SK-N-SH (cell line): ENCODE measurements around the gene DLG4. TPM values are rescaled to one million over a fixed set of nuclear protein-coding genes. Genes with fewer than 3 reads are reported as not detected.
A peak's percentile ranks its signal among the peaks of the same experiment; 100 is the strongest.

Source experiments
- CTCF ChIA-PET: fragments of 300-600, 350-600 bp; formaldehyde crosslinking; extraction: SDS; loops from one replicate; lab custom pipeline; 2021; lab: Yijun Ruan, JAX
- POLR2A ChIA-PET: fragments of 350-600 bp; sonication (Branson Sonifier 250); formaldehyde crosslinking; extraction: SDS; loops from one replicate; lab custom pipeline; 2020; ENCODE audit warnings: antibody characterized with exemption, inconsistent platforms; lab: Yijun Ruan, JAX
- DNase-seq: peaks from one replicate; pipeline ENCODE4 v3.0.0; 2012
- H2AFZ ChIP-seq: fragments of 200-600 bp; sonication (generic); 2 replicates; pipeline ENCODE4 v1.8.1; 2016; ENCODE audit warnings: antibody characterized with exemption, mild to moderate bottlenecking, low read depth
- H3F3A ChIP-seq: fragments of 200-600 bp; sonication (generic); replicated peaks from 2 replicates; pipeline ENCODE3; 2016; ENCODE audit warnings: antibody characterized with exemption, mild to moderate bottlenecking; ENCODE audit not compliant: insufficient read depth
- H3K27ac ChIP-seq, 2 experiments: fragments of 200-500 bp in 1 of 2; fragments of 200-600 bp in 1 of 2; sonication (Bioruptor generic) in 1 of 2; sonication (generic), shearing (Covaris generic) in 1 of 2; 2 replicates each; pipeline versions ENCODE4 v1.5.1 to v1.6.1; 2014 to 2016; ENCODE audit warnings: low read depth in 2 of 2, inconsistent platforms in 1 of 2, low read length in 1 of 2, mild to moderate bottlenecking in 1 of 2, mixed read lengths in 1 of 2
- H3K27me3 ChIP-seq: fragments of 200-600 bp; sonication (generic), shearing (Covaris generic); 2 replicates; pipeline ENCODE4 v1.6.1; 2016; ENCODE audit warnings: mixed run types; ENCODE audit not compliant: insufficient read depth
- H3K36me3 ChIP-seq, 2 experiments: fragments of 200-500 bp in 1 of 2; fragments of 200-600 bp in 1 of 2; sonication (Bioruptor generic) in 1 of 2; sonication (generic) in 1 of 2; replicated peaks in 1 of 2; 2 replicates each; pipeline versions ENCODE3 to v1.5.1; 2014 to 2016; ENCODE audit warnings: low read length in 1 of 2, mild to moderate bottlenecking in 1 of 2; ENCODE audit not compliant: insufficient read depth in 2 of 2, control insufficient read depth in 1 of 2
- H3K4me1 ChIP-seq, 2 experiments: fragments of 200-500 bp in 1 of 2; fragments of 200-600 bp in 1 of 2; sonication (Bioruptor generic) in 1 of 2; sonication (generic), shearing (Covaris generic) in 1 of 2; 2 replicates each; pipeline versions ENCODE4 v1.5.1 to v1.6.1; 2014 to 2016; ENCODE audit warnings: low read depth in 1 of 2, low read length in 1 of 2, mixed run types in 1 of 2; ENCODE audit not compliant: insufficient read depth in 2 of 2, control insufficient read depth in 1 of 2
- H3K4me2 ChIP-seq: fragments of 200-600 bp; sonication (generic), shearing (Covaris generic); 2 replicates; pipeline ENCODE4 v1.6.1; 2017; ENCODE audit warnings: mixed run types
- H3K4me3 ChIP-seq, 2 experiments: fragments of 200-500 bp in 1 of 2; fragments of 200-600 bp in 1 of 2; sonication (Bioruptor generic) in 1 of 2; sonication (generic), shearing (Covaris generic) in 1 of 2; 2 replicates each; pipeline versions ENCODE4 v1.5.1 to v1.8.1; 2014 to 2016; ENCODE audit warnings: low read depth in 2 of 2, inconsistent platforms in 1 of 2, low read length in 1 of 2, mild to moderate bottlenecking in 1 of 2, mixed read lengths in 1 of 2, moderate library complexity in 1 of 2
- H3K79me2 ChIP-seq: fragments of 200-600 bp; sonication (generic); 2 replicates; pipeline ENCODE4 v1.8.1; 2017; ENCODE audit warnings: mild to moderate bottlenecking; ENCODE audit not compliant: insufficient read depth
- H3K9ac ChIP-seq: fragments of 200-600 bp; sonication (generic); 2 replicates; pipeline ENCODE4 v1.6.1; 2017; ENCODE audit warnings: mixed run types
- H3K9me2 ChIP-seq: fragments of 200-600 bp; sonication (generic); 2 replicates; pipeline ENCODE4 v1.6.1; 2017; ENCODE audit warnings: mixed run types
- H3K9me3 ChIP-seq: fragments of 200-600 bp; sonication (generic); 2 replicates; pipeline ENCODE4 v1.6.1; 2017; ENCODE audit warnings: mixed run types, mild to moderate bottlenecking, moderate library complexity
- H4K20me1 ChIP-seq: fragments of 200-600 bp; sonication (generic); 2 replicates; pipeline ENCODE4 v1.6.1; 2017; ENCODE audit warnings: mild to moderate bottlenecking, mixed run types; ENCODE audit not compliant: insufficient read depth
- CHD2 ChIP-seq: fragments of 150-350 bp; IDR thresholded peaks from 2 replicates; pipeline ENCODE4 v1.6.1; 2018; ENCODE audit warnings: low read length; ENCODE audit not compliant: partially characterized antibody
- ELF1 ChIP-seq: IDR thresholded peaks from 2 replicates; pipeline ENCODE4 v1.4.0; 2012
- FOXJ3 ChIP-seq: sonication (generic); formaldehyde crosslinking; IDR thresholded peaks from 2 replicates; pipeline ENCODE4 v1.5.1; 2020; ENCODE audit warnings: mild to moderate bottlenecking, missing genetic modification reagents
- FOXM1 ChIP-seq: IDR thresholded peaks from 2 replicates; pipeline ENCODE4 v1.4.0; 2012; ENCODE audit warnings: low read depth, mild to moderate bottlenecking
- GATA2 ChIP-seq: sonication (generic); formaldehyde crosslinking; IDR thresholded peaks from 2 replicates; pipeline ENCODE4 v1.5.0; 2020; ENCODE audit warnings: mild to moderate bottlenecking, missing genetic modification reagents
- MAX ChIP-seq: IDR thresholded peaks from 2 replicates; pipeline ENCODE4 v1.4.0; 2012; ENCODE audit warnings: low read depth
- MEF2A ChIP-seq: IDR thresholded peaks from 2 replicates; pipeline ENCODE4 v1.4.0; 2012; ENCODE audit warnings: low read depth, borderline replicate concordance
- NRF1 ChIP-seq: IDR thresholded peaks from 2 replicates; pipeline ENCODE4 v1.6.1; 2012; ENCODE audit warnings: low read depth, mild to moderate bottlenecking, low read length
- PBX3 ChIP-seq: IDR thresholded peaks from 2 replicates; pipeline ENCODE4; 2012
- RCOR1 ChIP-seq: fragments of 150-350 bp; IDR thresholded peaks from 2 replicates; pipeline ENCODE4 v1.6.1; 2017; ENCODE audit warnings: antibody characterized with exemption, low read length
- REST ChIP-seq: IDR thresholded peaks from 2 replicates; pipeline ENCODE4 v1.6.1; 2012; ENCODE audit warnings: mild to moderate bottlenecking, low read depth, low read length, moderate library complexity
- RFX5 ChIP-seq: IDR thresholded peaks from 2 replicates; pipeline ENCODE4 v1.6.1; 2012; ENCODE audit warnings: mild to moderate bottlenecking, improper control_type of control experiment, low read length
- SMC3 ChIP-seq: IDR thresholded peaks from 2 replicates; pipeline ENCODE4 v1.6.1; 2012; ENCODE audit warnings: low read depth, low read length, improper control_type of control experiment
- TCF12 ChIP-seq: IDR thresholded peaks from 2 replicates; pipeline ENCODE4 v1.4.0; 2012
- TEAD4 ChIP-seq: IDR thresholded peaks from 2 replicates; pipeline ENCODE4 v1.4.0; 2012; ENCODE audit warnings: mild to moderate bottlenecking, borderline replicate concordance; ENCODE audit not compliant: insufficient read depth
- ZBTB33 ChIP-seq: IDR thresholded peaks from 2 replicates; pipeline ENCODE4 v1.4.0; 2012; ENCODE audit warnings: low read depth, borderline replicate concordance
- WGBS: methylation state at CpG from one replicate; pipeline ENCODE4 v1.1.6; 2017; ENCODE audit warnings: low lambda C conversion rate; 5-methylcytosine and 5-hydroxymethylcytosine counted together
- polyA plus RNA-seq, 3 experiments: library from polyadenylated mRNA; depleted of rRNA; stranded (reverse); fragments of >200 nt; gene quantifications; 2 replicates each; pipeline ENCODE4 v1.2.3, GENCODE V29; 2012

DLG4 gene
- polyA plus RNA-seq, 1 of the 3 experiments (the other 2 are of a cell fraction), result 30.5 TPM

GRCh38 chr17:7237266-7237760 is 17.7 kb upstream of the DLG4 start:
- Histone ChIP-seq H3K9me3 (no peaks in the 10 kb centered on the region), H3K79me2 (peaks cover 88% of the 10 kb centered on the region), H4K20me1 (peaks cover 11% of the 10 kb centered on the region), H3K27ac (peak overlapping the region; percentile 75 to 97), H3F3A (peaks cover 54% of the 10 kb centered on the region), H3K9me2 (no peaks in the 10 kb centered on the region), H3K36me3 (peaks cover 30 to 40% of the 10 kb centered on the region in 2 experiments), H3K27me3 (no peaks in the 10 kb centered on the region), H3K9ac (peak overlapping the region; percentile 81; the same call in 1 of the 2 replicates), H2AFZ (no peak overlapping the region), H3K4me2 (peak overlapping the region; percentile 84), H3K4me3 (peak overlapping the region; percentile 88 to 99), H3K4me1 (peaks cover 40% of the 10 kb centered on the region in 2 experiments)
- TF ChIP-seq SMC3 (no peak), ELF1 (no peak), FOXM1 (no peak), GATA2 (CRISPR knock-in tag) (no peak), MAX (no peak), TEAD4 (no peak), NRF1 (no peak), RFX5 (no peak), ZBTB33 (no peak), TCF12 (no peak), PBX3 (no peak)
- ChIA-PET POLR2A (interaction anchor here (1.0 kb wide), 1 partner anchor 17 kb away, joined by 11 read pairs; the partner anchor contains the start of genes ACADVL and DLG4), CTCF (interaction anchor here (1.1 to 5.3 kb wide), 4 partner anchors 17 to 193 kb away, joined by 3 to 37 read pairs (median 16); partner anchors contain the start of genes ACADVL and DLG4)
- WGBS, result 36% methylated on average over 6 of the region's 6 CpGs
- no peak for DNase-seq

- no peak overlapping the region for H2AFZ ChIP-seq
- H3K4me2 ChIP-seq, result peak overlapping the region; percentile 84
- peak overlapping the region; percentile 88 to 99; a peak in 2 of 4 replicates for H3K4me3 ChIP-seq
- peaks cover 89% of the 10 kb centered on the region for H3K79me2 ChIP-seq
- H4K20me1 ChIP-seq, result peaks cover 16% of the 10 kb centered on the region
- peaks cover 54% of the 10 kb centered on the region for H3F3A ChIP-seq
- H3K36me3 ChIP-seq, result peaks cover 33 to 40% of the 10 kb centered on the region in 2 experiments
- no peaks in the 10 kb centered on the region for H3K9me2 ChIP-seq
- H3K9ac ChIP-seq, result no peak overlapping the region
- 87% methylated on average over 6 of the region's 6 CpGs for WGBS
- peak overlapping the region in 1 of 2 experiments; percentile 75; a peak in 3 of 4 replicates for H3K27ac ChIP-seq
- H3K4me1 ChIP-seq, result peaks cover 45% of the 10 kb centered on the region in 2 experiments
- no peaks in the 10 kb centered on the region for H3K9me3 ChIP-seq
- ChIA-PET POLR2A (no interaction called here), CTCF (interaction anchor here (1.1 to 5.3 kb wide), 7 partner anchors 16 to 192 kb away, joined by 3 to 37 read pairs (median 4); partner anchors contain the start of genes ACADVL, DLG4 and NEURL4)
- no peak for DNase-seq
- no peaks in the 10 kb centered on the region for H3K27me3 ChIP-seq
- TF ChIP-seq CHD2, result no peak
- no peak for TF ChIP-seq GATA2 (CRISPR knock-in tag)
- TF ChIP-seq MEF2A, result no peak
- TF ChIP-seq FOXJ3 (CRISPR knock-in tag), result no peak
- TF ChIP-seq NRF1, result no peak
- no peak for TF ChIP-seq RCOR1
- no peak for TF ChIP-seq PBX3
- TF ChIP-seq REST, result no peak
- no peak for TF ChIP-seq ZBTB33
Observed at GRCh38 chr17:7236808-7237207, 17.2 kb upstream of the DLG4 start.
